WTC11 (cell line): ENCODE data around the gene EBNA1BP2. TPM values are rescaled to one million over a fixed set of nuclear protein-coding genes. Genes with fewer than 3 reads are reported as not detected.

Experiments used
- ATF1 ChIP-seq: sonication (generic); formaldehyde crosslinking; IDR thresholded peaks from 2 replicates; pipeline ENCODE4 v1.8.1; 2023; ENCODE audit warnings: mild to moderate bottlenecking, moderate library complexity, missing genetic modification reagents
- ATF3 ChIP-seq: sonication (generic); formaldehyde crosslinking; conservative IDR thresholded peaks from 2 replicates; pipeline ENCODE4 v1.8.1; 2022; ENCODE audit warnings: mild to moderate bottlenecking, missing genetic modification reagents
- CBFB ChIP-seq: sonication (generic); formaldehyde crosslinking; IDR thresholded peaks from 2 replicates; pipeline ENCODE4 v1.8.1; 2022; ENCODE audit warnings: mild to moderate bottlenecking, low read depth, missing genetic modification reagents
- CDX4 ChIP-seq: fragments of 250-450 bp; sonication (Bioruptor Pico); IDR thresholded peaks from 2 replicates; pipeline ENCODE4 v1.9.0; 2021; ENCODE audit warnings: moderate library complexity, mild to moderate bottlenecking, inconsistent platforms, borderline replicate concordance
- CREM ChIP-seq: sonication (generic); formaldehyde crosslinking; IDR thresholded peaks from 2 replicates; pipeline ENCODE4 v1.8.1; 2022; ENCODE audit warnings: mild to moderate bottlenecking, missing genetic modification reagents, moderate library complexity
- ETV6 ChIP-seq: sonication (generic); formaldehyde crosslinking; IDR thresholded peaks from 2 replicates; pipeline ENCODE4 v1.8.1; 2022; ENCODE audit warnings: mild to moderate bottlenecking, missing genetic modification reagents
- FOXJ3 ChIP-seq: sonication (generic); formaldehyde crosslinking; IDR thresholded peaks from 2 replicates; pipeline ENCODE4 v1.9.0; 2021; ENCODE audit warnings: missing genetic modification reagents, mild to moderate bottlenecking, borderline replicate concordance
- FOXP1 ChIP-seq: sonication (generic); formaldehyde crosslinking; IDR thresholded peaks from 2 replicates; pipeline ENCODE4 v1.8.0; 2022; ENCODE audit warnings: missing genetic modification reagents, mild to moderate bottlenecking, moderate library complexity, borderline replicate concordance
- GRHL2 ChIP-seq: fragments of 250-450 bp; sonication (Bioruptor Pico); IDR thresholded peaks from 2 replicates; pipeline ENCODE4 v1.8.0; 2022; ENCODE audit warnings: mild to moderate bottlenecking, moderate library complexity; ENCODE audit not compliant: insufficient replicate concordance, severe bottlenecking
- IRF1 ChIP-seq: sonication (generic); formaldehyde crosslinking; IDR thresholded peaks from 2 replicates; pipeline ENCODE4 v1.8.0; 2023; ENCODE audit warnings: missing genetic modification reagents
- MAX ChIP-seq: sonication (generic); formaldehyde crosslinking; IDR thresholded peaks from 2 replicates; pipeline ENCODE4 v1.8.0; 2022; ENCODE audit warnings: mild to moderate bottlenecking, missing genetic modification reagents
- MLX ChIP-seq: sonication (generic); formaldehyde crosslinking; IDR thresholded peaks from 2 replicates; pipeline ENCODE4 v1.8.1; 2023; ENCODE audit warnings: mild to moderate bottlenecking, missing genetic modification reagents, moderate library complexity
- MYBL2 ChIP-seq: sonication (generic); formaldehyde crosslinking; IDR thresholded peaks from 2 replicates; pipeline ENCODE4 v1.8.1; 2023; ENCODE audit warnings: mild to moderate bottlenecking, moderate library complexity, missing genetic modification reagents
- NFATC4 ChIP-seq: fragments of 250-450 bp; sonication (Bioruptor Pico); IDR thresholded peaks from 2 replicates; pipeline ENCODE4 v1.9.0; 2021; ENCODE audit warnings: mild to moderate bottlenecking
- NR3C1 ChIP-seq: sonication (generic); formaldehyde crosslinking; conservative IDR thresholded peaks from 2 replicates; pipeline ENCODE4 v1.8.1; 2023; ENCODE audit warnings: low read depth, mild to moderate bottlenecking, missing genetic modification reagents
- PRRX2 ChIP-seq: fragments of 250-450 bp; sonication (Bioruptor Pico); IDR thresholded peaks from 2 replicates; pipeline ENCODE4 v1.8.0; 2021; ENCODE audit warnings: mild to moderate bottlenecking
- SOX15 ChIP-seq: fragments of 250-450 bp; sonication (Bioruptor Pico); IDR thresholded peaks from 2 replicates; pipeline ENCODE4 v1.9.0; 2021; ENCODE audit warnings: mild to moderate bottlenecking
- SP1 ChIP-seq: sonication (generic); formaldehyde crosslinking; conservative IDR thresholded peaks from 2 replicates; pipeline ENCODE4 v1.8.1; 2022; ENCODE audit warnings: missing genetic modification reagents
- TEAD1 ChIP-seq: sonication (generic); formaldehyde crosslinking; IDR thresholded peaks from 2 replicates; pipeline ENCODE4 v1.8.0; 2022; ENCODE audit warnings: mild to moderate bottlenecking, missing genetic modification reagents
- ZNF121 ChIP-seq: sonication (generic); formaldehyde crosslinking; IDR thresholded peaks from 2 replicates; pipeline ENCODE4 v1.8.0; 2023; ENCODE audit warnings: missing genetic modification reagents
- ZNF138 ChIP-seq: sonication (generic); formaldehyde crosslinking; conservative IDR thresholded peaks from 2 replicates; pipeline ENCODE4 v1.8.1; 2022; ENCODE audit warnings: mild to moderate bottlenecking, moderate library complexity, missing genetic modification reagents
- ZNF219 ChIP-seq: sonication (generic); formaldehyde crosslinking; IDR thresholded peaks from 2 replicates; pipeline ENCODE4 v1.8.0; 2023; ENCODE audit warnings: missing genetic modification reagents, mild to moderate bottlenecking, borderline replicate concordance
- ZNF232 ChIP-seq: sonication (generic); formaldehyde crosslinking; IDR thresholded peaks from 2 replicates; pipeline ENCODE4 v1.8.0; 2022; ENCODE audit warnings: mild to moderate bottlenecking, missing genetic modification reagents
- ZNF317 ChIP-seq: sonication (generic); formaldehyde crosslinking; IDR thresholded peaks from 2 replicates; pipeline ENCODE4 v1.8.1; 2023; ENCODE audit warnings: low read depth, mild to moderate bottlenecking, moderate library complexity, missing genetic modification reagents, borderline replicate concordance
- ZNF423 ChIP-seq: fragments of 250-450 bp; sonication (Bioruptor Pico); IDR thresholded peaks from 2 replicates; pipeline ENCODE4 v2.1.2; 2022; ENCODE audit warnings: mild to moderate bottlenecking, moderate library complexity
- ZNF512 ChIP-seq: sonication (generic); formaldehyde crosslinking; IDR thresholded peaks from 2 replicates; pipeline ENCODE4 v1.8.1; 2022; ENCODE audit warnings: missing genetic modification reagents, borderline replicate concordance
- total RNA-seq: library from RNA; stranded (reverse); gene quantifications from 3 replicates; pipeline ENCODE4 v1.2.3, GENCODE V29; 2021
- TF ChIP-seq, protein P1 (sequence below): fragments of 200-600 bp; IDR thresholded peaks from 2 replicates; pipeline ENCODE4 v1.8.0; 2022; ENCODE audit warnings: antibody characterized with exemption
- TF ChIP-seq, protein P2 (sequence below): fragments of 250-450 bp; sonication (Bioruptor Pico); IDR thresholded peaks from 2 replicates; pipeline ENCODE4 v2.1.2; 2022; ENCODE audit warnings: mild to moderate bottlenecking, moderate library complexity
- TF ChIP-seq, protein P3 (sequence below): sonication (generic); formaldehyde crosslinking; IDR thresholded peaks from 2 replicates; pipeline ENCODE4 v1.8.1; 2022; ENCODE audit warnings: mild to moderate bottlenecking, missing genetic modification reagents, moderate library complexity, borderline replicate concordance
- TF ChIP-seq, protein P4 (sequence below): sonication (generic); formaldehyde crosslinking; IDR thresholded peaks from 2 replicates; pipeline ENCODE4 v1.8.1; 2022; ENCODE audit warnings: low read depth, missing genetic modification reagents, borderline replicate concordance

EBNA1BP2 gene
- total RNA-seq, 1 experiment from 2014 or later = 93.7 TPM

DNA sequence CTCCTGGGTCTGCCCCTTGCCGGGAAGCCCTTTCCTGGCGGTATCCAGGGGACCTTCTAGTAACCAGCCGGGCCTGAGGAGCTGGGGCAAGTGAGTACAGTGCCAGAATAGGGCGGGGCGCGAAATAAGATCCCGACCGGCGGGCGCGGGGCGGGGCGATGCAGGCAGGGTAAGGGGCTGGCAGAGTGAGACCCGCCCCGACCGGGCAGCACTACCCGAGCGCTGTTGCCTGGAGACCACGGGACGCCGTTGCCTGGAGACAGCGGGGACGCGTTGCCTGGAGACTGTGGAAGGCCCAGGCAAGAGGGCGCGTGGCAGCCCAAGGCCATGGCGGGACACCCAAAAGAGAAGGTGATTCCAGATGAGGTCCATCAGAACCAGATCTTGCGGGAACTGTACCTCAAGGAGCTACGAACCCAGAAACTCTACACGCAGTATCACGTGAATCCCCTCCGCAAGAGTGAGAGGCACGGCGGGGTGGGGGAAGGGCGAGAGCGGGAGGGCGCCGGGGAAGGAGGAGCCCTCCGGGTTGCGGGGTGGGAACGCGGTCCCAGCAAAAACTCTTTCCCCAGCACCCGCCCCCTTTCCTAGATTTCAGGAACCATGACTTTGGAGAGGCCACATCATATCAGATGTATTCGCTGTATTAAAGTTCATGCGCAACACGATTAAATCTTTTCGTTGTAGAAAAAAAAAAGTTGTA is 24.3 kb downstream of the EBNA1BP2 start (continued):
- TF ChIP-seq MAX (peak; percentile 59), PRRX2 (CRISPR knock-in tag) (no peak), ZNF138 (CRISPR knock-in tag) (peak; percentile 67; the same call in 1 of the 2 replicates), ZNF219 (CRISPR knock-in tag) (no peak), NR3C1 (CRISPR knock-in tag) (no peak), IRF1 (no peak), ZNF121 (CRISPR knock-in tag) (peak; percentile 99), ATF1 (CRISPR knock-in tag) (no peak), ATF3 (no peak), FOXP1 (CRISPR knock-in tag) (peak; percentile 49; the same call in 1 of the 2 replicates), SP1 (CRISPR knock-in tag) (peak; percentile 89), MLX (CRISPR knock-in tag) (no peak), CREM (no peak), ZNF317 (CRISPR knock-in tag) (no peak), ETV6 (CRISPR knock-in tag) (peak; percentile 59; the same call in 1 of the 2 replicates), TEAD1 (CRISPR knock-in tag) (no peak), ZNF423 (CRISPR knock-in tag) (no peak), ZNF232 (CRISPR knock-in tag) (0 out of 2 replicates have a peak, but pooled peaks have one; percentile 9), ZNF512 (no peak), MYBL2 (no peak), CDX4 (CRISPR knock-in tag) (no peak), NFATC4 (CRISPR knock-in tag) (no peak), CBFB (CRISPR knock-in tag) (0 out of 2 replicates have a peak, but pooled peaks have one; percentile 39), FOXJ3 (CRISPR knock-in tag) (no peak), SOX15 (CRISPR knock-in tag) (no peak), GRHL2 (CRISPR knock-in tag) (no peak)
- TF ChIP-seq, protein P1, sequence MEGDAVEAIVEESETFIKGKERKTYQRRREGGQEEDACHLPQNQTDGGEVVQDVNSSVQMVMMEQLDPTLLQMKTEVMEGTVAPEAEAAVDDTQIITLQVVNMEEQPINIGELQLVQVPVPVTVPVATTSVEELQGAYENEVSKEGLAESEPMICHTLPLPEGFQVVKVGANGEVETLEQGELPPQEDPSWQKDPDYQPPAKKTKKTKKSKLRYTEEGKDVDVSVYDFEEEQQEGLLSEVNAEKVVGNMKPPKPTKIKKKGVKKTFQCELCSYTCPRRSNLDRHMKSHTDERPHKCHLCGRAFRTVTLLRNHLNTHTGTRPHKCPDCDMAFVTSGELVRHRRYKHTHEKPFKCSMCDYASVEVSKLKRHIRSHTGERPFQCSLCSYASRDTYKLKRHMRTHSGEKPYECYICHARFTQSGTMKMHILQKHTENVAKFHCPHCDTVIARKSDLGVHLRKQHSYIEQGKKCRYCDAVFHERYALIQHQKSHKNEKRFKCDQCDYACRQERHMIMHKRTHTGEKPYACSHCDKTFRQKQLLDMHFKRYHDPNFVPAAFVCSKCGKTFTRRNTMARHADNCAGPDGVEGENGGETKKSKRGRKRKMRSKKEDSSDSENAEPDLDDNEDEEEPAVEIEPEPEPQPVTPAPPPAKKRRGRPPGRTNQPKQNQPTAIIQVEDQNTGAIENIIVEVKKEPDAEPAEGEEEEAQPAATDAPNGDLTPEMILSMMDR = no peak
- TF ChIP-seq, protein P2, sequence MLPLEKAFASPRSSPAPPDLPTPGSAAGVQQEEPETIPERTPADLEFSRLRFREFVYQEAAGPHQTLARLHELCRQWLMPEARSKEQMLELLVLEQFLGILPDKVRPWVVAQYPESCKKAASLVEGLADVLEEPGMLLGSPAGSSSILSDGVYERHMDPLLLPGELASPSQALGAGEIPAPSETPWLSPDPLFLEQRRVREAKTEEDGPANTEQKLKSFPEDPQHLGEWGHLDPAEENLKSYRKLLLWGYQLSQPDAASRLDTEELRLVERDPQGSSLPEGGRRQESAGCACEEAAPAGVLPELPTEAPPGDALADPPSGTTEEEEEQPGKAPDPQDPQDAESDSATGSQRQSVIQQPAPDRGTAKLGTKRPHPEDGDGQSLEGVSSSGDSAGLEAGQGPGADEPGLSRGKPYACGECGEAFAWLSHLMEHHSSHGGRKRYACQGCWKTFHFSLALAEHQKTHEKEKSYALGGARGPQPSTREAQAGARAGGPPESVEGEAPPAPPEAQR (CRISPR knock-in tag) = no peak
- TF ChIP-seq, protein P3, sequence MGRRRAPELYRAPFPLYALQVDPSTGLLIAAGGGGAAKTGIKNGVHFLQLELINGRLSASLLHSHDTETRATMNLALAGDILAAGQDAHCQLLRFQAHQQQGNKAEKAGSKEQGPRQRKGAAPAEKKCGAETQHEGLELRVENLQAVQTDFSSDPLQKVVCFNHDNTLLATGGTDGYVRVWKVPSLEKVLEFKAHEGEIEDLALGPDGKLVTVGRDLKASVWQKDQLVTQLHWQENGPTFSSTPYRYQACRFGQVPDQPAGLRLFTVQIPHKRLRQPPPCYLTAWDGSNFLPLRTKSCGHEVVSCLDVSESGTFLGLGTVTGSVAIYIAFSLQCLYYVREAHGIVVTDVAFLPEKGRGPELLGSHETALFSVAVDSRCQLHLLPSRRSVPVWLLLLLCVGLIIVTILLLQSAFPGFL = no peak
- TF ChIP-seq, protein P4, sequence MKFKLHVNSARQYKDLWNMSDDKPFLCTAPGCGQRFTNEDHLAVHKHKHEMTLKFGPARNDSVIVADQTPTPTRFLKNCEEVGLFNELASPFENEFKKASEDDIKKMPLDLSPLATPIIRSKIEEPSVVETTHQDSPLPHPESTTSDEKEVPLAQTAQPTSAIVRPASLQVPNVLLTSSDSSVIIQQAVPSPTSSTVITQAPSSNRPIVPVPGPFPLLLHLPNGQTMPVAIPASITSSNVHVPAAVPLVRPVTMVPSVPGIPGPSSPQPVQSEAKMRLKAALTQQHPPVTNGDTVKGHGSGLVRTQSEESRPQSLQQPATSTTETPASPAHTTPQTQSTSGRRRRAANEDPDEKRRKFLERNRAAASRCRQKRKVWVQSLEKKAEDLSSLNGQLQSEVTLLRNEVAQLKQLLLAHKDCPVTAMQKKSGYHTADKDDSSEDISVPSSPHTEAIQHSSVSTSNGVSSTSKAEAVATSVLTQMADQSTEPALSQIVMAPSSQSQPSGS (CRISPR knock-in tag) = no peak
